Measurements from ENCODE around the gene MAU2.

The MAU2 gene

GRCh38 chr19:19320361-19321140 lies at the start of gene MAU2, which contains the start of gene SUGP1:
MAU2 (plus strand) TSS chr19:19320829; CDS start chr19:19320860, 31 bp downstream.
SUGP1 (minus strand) TSS chr19:19320509; CDS start chr19:19320496, 13 bp downstream.
- DNase-seq = peak; percentile 82

- no peak for DNase-seq
Observed at GRCh38 chr19:19271828-19272599, 48.6 kb upstream of the MAU2 start.

- DNase-seq = no peak
Observed at GRCh38 chr19:19274146-19274545, 46.5 kb upstream of the MAU2 start.

GRCh38 chr19:19274716-19275565 lies 45.7 kb upstream of the MAU2 start:
- no peak for DNase-seq

GRCh38 chr19:19276386-19276785 lies 44.2 kb upstream of the MAU2 start:
- no peak for DNase-seq

- no peak for DNase-seq
Observed at GRCh38 chr19:19276851-19277250, 43.8 kb upstream of the MAU2 start.

GRCh38 chr19:19278315-19278714 lies 42.3 kb upstream of the MAU2 start:
- DNase-seq = peak; percentile 16

- no peak for DNase-seq
Observed at GRCh38 chr19:19279062-19279612, 41.5 kb upstream of the MAU2 start.

- no peak for DNase-seq
Observed at GRCh38 chr19:19279853-19280252, 40.8 kb upstream of the MAU2 start.

- no peak for DNase-seq
Observed at GRCh38 chr19:19280561-19280960, 40.1 kb upstream of the MAU2 start.

- DNase-seq = no peak
Observed at GRCh38 chr19:19285686-19286085, 34.9 kb upstream of the MAU2 start.

- no peak for DNase-seq
Observed at GRCh38 chr19:19292607-19293006, 28.0 kb upstream of the MAU2 start.

- DNase-seq = no peak
Observed at GRCh38 chr19:19294914-19295313, 25.7 kb upstream of the MAU2 start.

GRCh38 chr19:19296953-19297689 lies 23.5 kb upstream of the MAU2 start:
- no peak for DNase-seq

GRCh38 chr19:19297759-19298158 lies 22.9 kb upstream of the MAU2 start:
- DNase-seq = no peak

- DNase-seq = no peak
Observed at GRCh38 chr19:19300613-19301012, 20.0 kb upstream of the MAU2 start.

GRCh38 chr19:19303411-19303810 lies 17.2 kb upstream of the MAU2 start:
- no peak for DNase-seq

- no peak for DNase-seq
Observed at GRCh38 chr19:19304186-19304965, 16.3 kb upstream of the MAU2 start.

- no peak for DNase-seq
Observed at GRCh38 chr19:19305066-19305465, 15.6 kb upstream of the MAU2 start.

- no peak for DNase-seq
Observed at GRCh38 chr19:19305696-19306095, 14.9 kb upstream of the MAU2 start.

GRCh38 chr19:19306191-19306590 lies 14.4 kb upstream of the MAU2 start:
- no peak for DNase-seq
